H1 (cell line): ENCODE data around the gene MAPK8IP1. TPM values are rescaled to one million over a fixed set of nuclear protein-coding genes. Genes with fewer than 3 reads are reported as not detected.
A peak's percentile ranks its signal among the peaks of the same experiment; 100 is the strongest.

ENCODE experiments used
- CTCF ChIA-PET: fragments of 300-600 bp; sonication (Branson Sonifier 250); formaldehyde crosslinking; loops from one replicate; lab custom pipeline; 2021; ENCODE audit not compliant: partially characterized antibody; lab: Charles Lee
- POLR2A ChIA-PET: fragments of 300-600 bp; sonication (Branson Sonifier 250); formaldehyde crosslinking; loops from one replicate; lab custom pipeline; 2021; ENCODE audit warnings: inconsistent platforms; ENCODE audit not compliant: partially characterized antibody; lab: Charles Lee
- DNase-seq, 2 experiments: peaks; one replicate each; pipeline versions ENCODE4 v3.0.0 to v3.0.0-alpha.2; 2010 to 2022; ENCODE audit warnings: low spot score in 2 of 2, low read depth in 1 of 2, mixed read lengths in 1 of 2
- FAIRE-seq: peaks from 2 replicates; lab custom pipeline; 2011; peaks lifted over from hg19 to GRCh38; lab: Jason Lieb, UNC
- H2AFZ ChIP-seq: 2 replicates; pipeline ENCODE4 v1.8.1; 2012; ENCODE audit warnings: low read length, inconsistent platforms
- H2AK5ac ChIP-seq: 2 replicates; pipeline ENCODE4 v1.6.1; 2013; ENCODE audit warnings: low read depth, low read length
- H2BK120ac ChIP-seq: replicated peaks from 2 replicates; pipeline ENCODE3; 2013; ENCODE audit warnings: low read depth, low read length, inconsistent platforms
- H2BK12ac ChIP-seq: 2 replicates; pipeline ENCODE4 v1.6.1; 2013; ENCODE audit warnings: low read depth, low read length
- H2BK15ac ChIP-seq: 2 replicates; pipeline ENCODE4 v1.6.1; 2013; ENCODE audit warnings: low read length
- H2BK20ac ChIP-seq: 2 replicates; pipeline ENCODE4 v1.6.1; 2013; ENCODE audit warnings: low read length
- H2BK5ac ChIP-seq: 2 replicates; pipeline ENCODE4 v1.6.1; 2013; ENCODE audit warnings: low read depth, low read length
- H3K14ac ChIP-seq: 2 replicates; pipeline ENCODE4 v1.6.1; 2013; ENCODE audit warnings: inconsistent platforms; ENCODE audit not compliant: insufficient read length
- H3K18ac ChIP-seq: 2 replicates; pipeline ENCODE4 v1.6.1; 2013; ENCODE audit warnings: low read length; ENCODE audit errors: extremely low read depth
- H3K23ac ChIP-seq: 2 replicates; pipeline ENCODE4 v1.6.1; 2013; ENCODE audit warnings: inconsistent platforms; ENCODE audit not compliant: insufficient read length
- H3K23me2 ChIP-seq: 2 replicates; pipeline ENCODE4 v1.6.1; 2013; ENCODE audit warnings: low read depth, low read length
- H3K27ac ChIP-seq: 2 replicates; pipeline ENCODE4 v1.6.1; 2011; ENCODE audit warnings: low read depth, low read length, inconsistent platforms
- H3K27me3 ChIP-seq, 4 experiments: replicated peaks in 1 of 4; 1 replicate in 1 of 4; 2 replicates in 3 of 4; pipeline versions ENCODE4 v1.6.1 to v1.8.1; 2011 to 2013; ENCODE audit warnings: low read length in 3 of 4, mild to moderate bottlenecking in 3 of 4, inconsistent platforms in 2 of 4, mixed read lengths in 2 of 4, moderate library complexity in 1 of 4; ENCODE audit not compliant: control insufficient read depth in 3 of 4, insufficient read depth in 3 of 4; ENCODE audit errors: extremely low read depth in 1 of 4
- H3K36me3 ChIP-seq, 4 experiments: 2 replicates each; pipeline versions ENCODE4 v1.6.1 to v1.8.1; 2011 to 2013; ENCODE audit warnings: mild to moderate bottlenecking in 4 of 4, low read length in 3 of 4, moderate library complexity in 2 of 4, control low read depth in 1 of 4, inconsistent platforms in 1 of 4; ENCODE audit not compliant: insufficient read depth in 4 of 4, control insufficient read depth in 2 of 4
- H3K4ac ChIP-seq: replicated peaks from 2 replicates; pipeline ENCODE3; 2013; ENCODE audit warnings: low read length, low read depth, mixed read lengths, inconsistent platforms; ENCODE audit not compliant: insufficient read length
- H3K4me1 ChIP-seq, 4 experiments: replicated peaks in 1 of 4; 1 replicate in 1 of 4; 2 replicates in 3 of 4; pipeline versions ENCODE4 v1.6.1 to v1.8.1; 2011 to 2013; ENCODE audit warnings: low read length in 3 of 4, inconsistent platforms in 2 of 4, mixed read lengths in 1 of 4; ENCODE audit not compliant: insufficient read depth in 4 of 4, control insufficient read depth in 3 of 4
- H3K4me2 ChIP-seq, 2 experiments: 2 replicates each; pipeline versions ENCODE4 v1.6.1 to v1.8.1; 2011 to 2013; ENCODE audit warnings: low read depth in 2 of 2, low read length in 2 of 2, control low read depth in 1 of 2, inconsistent platforms in 1 of 2, mild to moderate bottlenecking in 1 of 2; ENCODE audit not compliant: insufficient read depth in 1 of 2
- H3K4me3 ChIP-seq, 4 experiments: fragments of 200-600, 300-600 bp in 1 of 4; sonication (generic), shearing (Covaris generic), sonication (Bioruptor Twin) in 1 of 4; 2 replicates each; pipeline versions ENCODE4 v1.5.1 to v1.8.1; 2011 to 2016; ENCODE audit warnings: low read length in 4 of 4, low read depth in 3 of 4, control low read depth in 2 of 4, inconsistent platforms in 2 of 4, mild to moderate bottlenecking in 2 of 4, mixed read lengths in 1 of 4, moderate library complexity in 1 of 4; ENCODE audit not compliant: insufficient read depth in 2 of 4; ENCODE audit errors: extremely low read depth in 1 of 4
- H3K56ac ChIP-seq: replicated peaks from 2 replicates; pipeline ENCODE3; 2013; ENCODE audit warnings: low read depth, mild to moderate bottlenecking, mixed read lengths, low read length, inconsistent platforms; ENCODE audit not compliant: insufficient read length
- H3K79me1 ChIP-seq: 2 replicates; pipeline ENCODE4 v1.6.1; 2013; ENCODE audit warnings: low read depth, low read length, control low read depth
- H3K79me2 ChIP-seq, 2 experiments: 2 replicates each; pipeline versions ENCODE4 v1.6.1 to v1.8.1; 2012 to 2013; ENCODE audit warnings: low read length in 2 of 2, mild to moderate bottlenecking in 2 of 2, inconsistent platforms in 1 of 2; ENCODE audit not compliant: insufficient read depth in 2 of 2, control insufficient read depth in 1 of 2
- H3K9ac ChIP-seq, 4 experiments: replicated peaks in 1 of 4; 1 replicate in 1 of 4; 2 replicates in 3 of 4; pipeline versions ENCODE4 v1.6.1 to v1.8.1; 2011 to 2013; ENCODE audit warnings: low read depth in 3 of 4, low read length in 3 of 4, control low read depth in 2 of 4, mild to moderate bottlenecking in 2 of 4, moderate library complexity in 2 of 4, inconsistent platforms in 1 of 4; ENCODE audit errors: extremely low read depth in 1 of 4
- H3K9me3 ChIP-seq, 2 experiments: 2 replicates each; pipeline versions ENCODE4 v1.6.1 to v1.8.1; 2012 to 2013; ENCODE audit warnings: mild to moderate bottlenecking in 2 of 2, moderate library complexity in 2 of 2, control low read depth in 1 of 2, inconsistent platforms in 1 of 2, low read depth in 1 of 2, low read length in 1 of 2, mixed read lengths in 1 of 2; ENCODE audit not compliant: insufficient read depth in 2 of 2
- H4K20me1 ChIP-seq, 2 experiments: replicated peaks in 1 of 2; 2 replicates each; pipeline versions ENCODE3 to v1.8.1; 2011 to 2013; ENCODE audit warnings: inconsistent platforms in 2 of 2, low read length in 2 of 2, mild to moderate bottlenecking in 1 of 2; ENCODE audit not compliant: insufficient read depth in 2 of 2, control insufficient read depth in 1 of 2
- H4K5ac ChIP-seq: 2 replicates; pipeline ENCODE4 v1.6.1; 2013; ENCODE audit warnings: low read length, low read depth, mixed read lengths, inconsistent platforms; ENCODE audit not compliant: insufficient read length
- H4K8ac ChIP-seq: 2 replicates; pipeline ENCODE4 v1.8.0; 2013; ENCODE audit warnings: mild to moderate bottlenecking, moderate library complexity, low read length, inconsistent platforms; ENCODE audit not compliant: insufficient read depth; ENCODE audit errors: extremely low read depth
- H4K91ac ChIP-seq: replicated peaks from 2 replicates; pipeline ENCODE3; 2013; ENCODE audit warnings: low read length, mixed read lengths, inconsistent platforms; ENCODE audit not compliant: insufficient read length
- CBX8 ChIP-seq: fragments of 300-800, 300-1000 bp; sonication (generic); IDR thresholded peaks from 2 replicates; pipeline ENCODE4 v1.7.1; 2016; ENCODE audit warnings: low read depth, low read length, borderline replicate concordance
- HDAC2 ChIP-seq, 2 experiments: fragments of 300-600 bp in 1 of 2; sonication (generic) in 1 of 2; IDR thresholded peaks; 2 replicates each; pipeline ENCODE4 v1.6.1; 2011 to 2012; ENCODE audit warnings: low read depth in 2 of 2, low read length in 2 of 2, mild to moderate bottlenecking in 2 of 2, moderate library complexity in 2 of 2, borderline replicate concordance in 1 of 2, inconsistent platforms in 1 of 2
- RNF2 ChIP-seq: fragments of 200-900, 300-1000 bp; sonication (generic); IDR thresholded peaks from 2 replicates; pipeline ENCODE4 v1.7.1; 2016; ENCODE audit warnings: borderline replicate concordance, low read depth, mild to moderate bottlenecking, antibody characterized with exemption, low read length; ENCODE audit not compliant: poor library complexity, severe bottlenecking; ENCODE audit errors: missing control alignments
- WGBS, 2 experiments: shearing (Covaris generic) in 1 of 2; methylation state at CpG; one replicate each; pipeline versions ENCODE4 v1.1.6 to v1.1.7; 2013 to 2015; ENCODE audit warnings: low lambda C conversion rate in 2 of 2, mixed read lengths in 2 of 2, inconsistent platforms in 1 of 2, low coverage in 1 of 2, missing lambda C conversion rate in 1 of 2; ENCODE audit not compliant: insufficient replicate concordance in 2 of 2, insufficient coverage in 1 of 2, insufficient read length in 1 of 2; ENCODE audit errors: extremely low coverage in 1 of 2, missing lambda C conversion rate in 1 of 2; 5-methylcytosine and 5-hydroxymethylcytosine counted together
- polyA plus RNA-seq, 7 experiments: library from polyadenylated mRNA; depleted of rRNA in 3 of 7; stranded (reverse) in 5 of 7; unstranded in 2 of 7; fragments of >200 nt in 5 of 7; fragments of 200-250 nt in 2 of 7; gene quantifications; 1 replicate in 5 of 7; 2 replicates in 1 of 7; 4 replicates in 1 of 7; pipeline versions ENCODE4 v1.2.1 to v1.2.3, GENCODE V29; 2011 to 2013; ENCODE audit warnings: missing spikeins in 2 of 7, mixed read lengths in 2 of 7
- total RNA-seq: library from RNA; stranded (reverse); fragmentation: NEBNext Ultra II Directional; extraction: Animal tissue kit (Norgen Biotek cat#: 25700); gene quantifications from 2 replicates; pipeline ENCODE4 v1.2.1, GENCODE V29; 2021

The MAPK8IP1 gene
- total and polyA plus RNA-seq, 2 of the 8 experiments (the other 6 are each of a cell fraction or from before 2014, with no cell fraction given) = 32.4 to 40.1 TPM

GRCh38 chr11:45934580-45935318 lies 49.3 kb downstream of the MAPK8IP1 start:
- Histone ChIP-seq H4K20me1 (peaks cover 0 to 2% of the 10 kb centered on the region in 2 experiments), H2BK20ac (no peak overlapping the region), H3K4me2 (no peak overlapping the region), H3K23ac (no peak overlapping the region), H3K9ac (no peak overlapping the region), H2BK5ac (peak overlapping the region; percentile 17; the same call in 1 of the 2 replicates), H4K5ac (no peak overlapping the region), H3K4ac (no peak overlapping the region), H2AFZ (no peak overlapping the region), H2BK120ac (no peak overlapping the region), H3K56ac (no peak overlapping the region), H3K79me2 (no peaks in the 10 kb centered on the region), H3K4me1 (peaks cover 0 to 5% (median 0%) of the 10 kb centered on the region in 4 experiments; a peak in 1 of 7 replicates), H3K9me3 (no peaks in the 10 kb centered on the region), H3K14ac (no peak overlapping the region), H2AK5ac (no peak overlapping the region; the same call in 1 of the 2 replicates), H3K36me3 (peaks cover 9 to 26% (median 14%) of the 10 kb centered on the region in 4 experiments; a peak in 7 of 8 replicates), H2BK12ac (no peak overlapping the region), H4K91ac (no peak overlapping the region), H3K27me3 (no peaks in the 10 kb centered on the region), H3K27ac (no peak overlapping the region), H4K8ac (no peak overlapping the region; the same call in 1 of the 2 replicates), H3K79me1 (no peaks in the 10 kb centered on the region; the same call in 1 of the 2 replicates), H3K23me2 (no peaks in the 10 kb centered on the region), H3K18ac (no peak overlapping the region), H3K4me3 (no peak overlapping the region), H2BK15ac (no peak overlapping the region)
- FAIRE-seq = no peak
- ChIA-PET CTCF (interaction anchor here (0.9 to 2.4 kb wide), 3 partner anchors 10 to 71 kb away, joined by 3 to 8 read pairs (median 3); no protein-coding TSS in a partner anchor), POLR2A (interaction anchor here (0.7 to 13.6 kb wide), 3 partner anchors 11 to 71 kb away, joined by 3 to 115 read pairs (median 3); partner anchors contain the start of gene LARGE2)
- DNase-seq = no peak
- 88% methylated on average over 12 of the region's 12 CpGs; no CpG with 5 or more reads in 1 of the 2 experiments for WGBS, 2 experiments
- TF ChIP-seq CBX8 (no peak), HDAC2 (IDR thresholded peaks at IDR 0.05; ENCODE audit: borderline replicate concordance in 1 of 2, low read depth in 2 of 2, low read length in 2 of 2) (no peak), RNF2 (no peak)
